ENCODE data around the gene EFNB3. TPM values are rescaled to one million over a fixed set of nuclear protein-coding genes. Genes with fewer than 3 reads are reported as not detected.

EFNB3 gene
- total and polyA plus RNA-seq, 10 of the 15 experiments (the other 5 are each of a cell fraction or from before 2014, with no cell fraction given), result 0.01 to 0.13 (median 0.04) TPM; not detected in 5

GRCh38 chr17:7717756-7718350, 12.9 kb downstream of the EFNB3 start:
- peak overlapping the region; percentile 17; the same call in 1 of the 2 replicates for H3K4me3 ChIP-seq
- H3K4me1 ChIP-seq (ENCODE audit: control insufficient read depth, insufficient read depth, low read length), result no peaks in the 10 kb centered on the region
- 18% methylated on average over 14 of the region's 16 CpGs for WGBS (ENCODE audit: insufficient coverage, insufficient replicate concordance, low lambda C conversion rate, missing lambda C conversion rate)
- POLR2A ChIA-PET, result no interaction called here
- DNase-seq (ENCODE audit: low read depth, low spot score) (no peak), ATAC-seq (peak; percentile 31; the same call in 2 of the 3 replicates), FAIRE-seq (no peak)
- in situ Hi-C loops (cut with MboI), result no loop called here
- H2AFZ ChIP-seq (ENCODE audit: control insufficient read depth, low read depth, low read length), result no peak overlapping the region
- SMC1A ChIA-PET (ENCODE audit: uncharacterized antibody, unreplicated experiment), result no interaction called here
- H4K20me1 ChIP-seq (ENCODE audit: control insufficient read depth, insufficient read depth), result no peaks in the 10 kb centered on the region
- no peak for TF ChIP-seq MEF2B (IDR thresholded peaks at IDR 0.05; ENCODE audit: partially characterized antibody, poor library complexity, severe bottlenecking)
- TF ChIP-seq RELA (IDR thresholded peaks at IDR 0.05; ENCODE audit: borderline replicate concordance, partially characterized antibody), result no peak
- no peak for TF ChIP-seq FOS (IDR thresholded peaks at IDR 0.05; ENCODE audit: borderline replicate concordance, extremely low read depth, insufficient read length)
- no peak for TF ChIP-seq NFYA (IDR thresholded peaks at IDR 0.05; ENCODE audit: borderline replicate concordance, low read depth, low read length)
- no peak for TF ChIP-seq ZNF24 (IDR thresholded peaks at IDR 0.05)
- TF ChIP-seq RCOR1 (conservative IDR thresholded peaks at IDR 0.05; ENCODE audit: low read depth, low read length), result no peak
- no peak for TF ChIP-seq IRF5 (IDR thresholded peaks at IDR 0.05; ENCODE audit: borderline replicate concordance)
- no peak overlapping the region for H3K27ac ChIP-seq (ENCODE audit: control insufficient read depth, insufficient read depth)
- no peaks in the 10 kb centered on the region for H3K9me3 ChIP-seq (replicated peaks; ENCODE audit: control insufficient read depth, insufficient read depth, low read length)
- BruUV-seq (replicated peaks), result no TSS peak
- H3K36me3 ChIP-seq (ENCODE audit: control insufficient read depth in 2 of 2, insufficient read depth in 2 of 2, low read length in 1 of 2), result no peaks in the 10 kb centered on the region
- peaks cover 6 to 11% of the 10 kb centered on the region in 2 experiments for H3K27me3 ChIP-seq (replicated peaks in 1 of 2; ENCODE audit: control insufficient read depth in 2 of 2, insufficient read depth in 2 of 2, low read length in 1 of 2)
- no peak overlapping the region for H3K9ac ChIP-seq (ENCODE audit: control insufficient read depth, insufficient read depth, low read length)
- H3K4me2 ChIP-seq (ENCODE audit: control insufficient read depth, insufficient read depth), result peak overlapping the region; percentile 75; the same call in 1 of the 2 replicates
- CTCF ChIA-PET, result no interaction called here
- H3K79me2 ChIP-seq (ENCODE audit: control insufficient read depth, insufficient read depth, low read length), result no peaks in the 10 kb centered on the region
- RAD21 ChIA-PET (ENCODE audit: unreplicated experiment), result interaction anchor here (0.6 kb wide), 1 partner anchor 362 kb away, joined by 3 read pairs; no protein-coding TSS in a partner anchor
- intact Hi-C loops (cut with micrococcal nuclease; ENCODE audit: unreplicated experiment), result no loop called here
